Stimulated activated CD8-positive, alpha-beta memory T cell treated with anti-CD3 and anti-CD28 coated beads, Interleukin-12 subunit alpha, Interleukin-12 subunit beta, amount 100 ng/mL, for 4 hours (primary cell): ENCODE data around the gene TMEM220.

Source experiments
- DNase-seq: peaks from one replicate; pipeline ENCODE4 v3.0.0-alpha.2; 2020; ENCODE audit warnings: low read depth

TMEM220 gene

DNA sequence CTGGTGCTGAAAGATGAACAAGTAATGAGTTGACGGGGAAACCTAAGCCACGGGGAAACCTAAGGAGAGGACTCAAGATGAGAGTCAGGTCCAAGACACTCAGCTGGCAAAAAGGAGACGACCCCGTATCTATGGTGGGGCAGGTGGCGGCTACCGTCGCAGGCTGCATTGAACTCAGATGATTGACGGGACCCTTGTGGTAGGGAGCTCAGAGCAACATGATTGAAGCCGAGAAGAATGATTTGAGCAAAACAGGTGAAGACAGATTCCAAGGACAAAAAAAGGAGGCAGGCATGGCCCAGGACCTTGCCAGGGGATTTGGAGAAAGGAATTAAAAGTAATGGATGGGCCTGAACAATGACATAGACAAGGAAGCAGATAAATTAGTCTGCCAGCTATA, 65.3 kb downstream of the TMEM220 start:
- no peak for DNase-seq
